Measurements from ENCODE around the gene MYO1B.

Gene MYO1B

GRCh38 chr2:191345788-191346187, 100.6 kb downstream of the MYO1B start:
- no peaks in the 10 kb centered on the region for H3K9me3 Mint-ChIP-seq
- no peaks in the 10 kb centered on the region for H3K36me3 Mint-ChIP-seq (ENCODE audit: low read depth)

GRCh38 chr2:191347154-191347553, 102.0 kb downstream of the MYO1B start:
- DNase-seq (ENCODE audit: low spot score), result no peak
- Mint-ChIP-seq H3K27ac (no peak overlapping the region), H3K4me3 (no peak overlapping the region), H3K27me3 (ENCODE audit: low read depth) (no peaks in the 10 kb centered on the region), H3K4me1 (ENCODE audit: low read depth) (no peaks in the 10 kb centered on the region), H3K36me3 (ENCODE audit: low read depth) (no peaks in the 10 kb centered on the region), H3K9me3 (no peaks in the 10 kb centered on the region)

More at GRCh38 chr2:191345788-191346187, 100.6 kb downstream of the MYO1B start:
- DNase-seq (ENCODE audit: low spot score), result no peak
- Mint-ChIP-seq H3K27ac (no peak overlapping the region), H3K4me3 (no peak overlapping the region), H3K4me1 (ENCODE audit: low read depth) (no peaks in the 10 kb centered on the region), H3K27me3 (ENCODE audit: low read depth) (no peaks in the 10 kb centered on the region)

- no peak overlapping the region for H3K4me3 Mint-ChIP-seq
- no peaks in the 10 kb centered on the region for H3K36me3 Mint-ChIP-seq (ENCODE audit: low read depth)
- no peaks in the 10 kb centered on the region for H3K4me1 Mint-ChIP-seq (ENCODE audit: low read depth)
- no peak overlapping the region for H3K27ac Mint-ChIP-seq
- H3K9me3 Mint-ChIP-seq, result no peaks in the 10 kb centered on the region
- H3K27me3 Mint-ChIP-seq (ENCODE audit: low read depth), result no peaks in the 10 kb centered on the region
- no peak for DNase-seq (ENCODE audit: low spot score)
Measured at GRCh38 chr2:191347881-191348280, 102.7 kb downstream of the MYO1B start.

- H3K4me3 Mint-ChIP-seq, result no peak overlapping the region
- H3K27me3 Mint-ChIP-seq (ENCODE audit: low read depth), result no peaks in the 10 kb centered on the region
- peaks cover 3% of the 10 kb centered on the region for H3K9me3 Mint-ChIP-seq
- DNase-seq (ENCODE audit: low spot score), result no peak
- no peaks in the 10 kb centered on the region for H3K4me1 Mint-ChIP-seq (ENCODE audit: low read depth)
- no peak overlapping the region for H3K27ac Mint-ChIP-seq
- no peaks in the 10 kb centered on the region for H3K36me3 Mint-ChIP-seq (ENCODE audit: low read depth)
Measured at GRCh38 chr2:191349990-191350389, 104.8 kb downstream of the MYO1B start.

- no peak overlapping the region for H3K4me3 Mint-ChIP-seq
- no peaks in the 10 kb centered on the region for H3K27me3 Mint-ChIP-seq (ENCODE audit: low read depth)
- no peaks in the 10 kb centered on the region for H3K36me3 Mint-ChIP-seq (ENCODE audit: low read depth)
- H3K4me1 Mint-ChIP-seq (ENCODE audit: low read depth), result no peaks in the 10 kb centered on the region
- peaks cover 5% of the 10 kb centered on the region for H3K9me3 Mint-ChIP-seq
- no peak overlapping the region for H3K27ac Mint-ChIP-seq
- no peak for DNase-seq (ENCODE audit: low spot score)
Measured at GRCh38 chr2:191350826-191351225, 105.6 kb downstream of the MYO1B start.

- H3K4me3 Mint-ChIP-seq, result no peak overlapping the region
- H3K27me3 Mint-ChIP-seq (ENCODE audit: low read depth), result no peaks in the 10 kb centered on the region
- no peak for DNase-seq (ENCODE audit: low spot score)
- H3K27ac Mint-ChIP-seq, result no peak overlapping the region
- no peaks in the 10 kb centered on the region for H3K4me1 Mint-ChIP-seq (ENCODE audit: low read depth)
- H3K9me3 Mint-ChIP-seq, result peaks cover 5% of the 10 kb centered on the region
- no peaks in the 10 kb centered on the region for H3K36me3 Mint-ChIP-seq (ENCODE audit: low read depth)
Measured at GRCh38 chr2:191351298-191351697, 106.1 kb downstream of the MYO1B start.

GRCh38 chr2:191351921-191352320, 106.7 kb downstream of the MYO1B start:
- Mint-ChIP-seq H3K27ac (no peak overlapping the region), H3K36me3 (ENCODE audit: low read depth) (no peaks in the 10 kb centered on the region)
- no peak for DNase-seq (ENCODE audit: low spot score)

GRCh38 chr2:191352536-191352935, 107.3 kb downstream of the MYO1B start:
- Mint-ChIP-seq H3K27ac (no peak overlapping the region), H3K4me1 (ENCODE audit: low read depth) (no peaks in the 10 kb centered on the region), H3K9me3 (peaks cover 5% of the 10 kb centered on the region), H3K27me3 (ENCODE audit: low read depth) (no peaks in the 10 kb centered on the region), H3K36me3 (ENCODE audit: low read depth) (no peaks in the 10 kb centered on the region), H3K4me3 (no peak overlapping the region)
- DNase-seq (ENCODE audit: low spot score), result no peak

More at GRCh38 chr2:191351921-191352320, 106.7 kb downstream of the MYO1B start:
- peaks cover 5% of the 10 kb centered on the region for H3K9me3 Mint-ChIP-seq
- H3K4me3 Mint-ChIP-seq, result no peak overlapping the region
- H3K27me3 Mint-ChIP-seq (ENCODE audit: low read depth), result no peaks in the 10 kb centered on the region
- no peaks in the 10 kb centered on the region for H3K4me1 Mint-ChIP-seq (ENCODE audit: low read depth)

GRCh38 chr2:191355170-191355758, 110.1 kb downstream of the MYO1B start:
- H3K4me1 Mint-ChIP-seq (ENCODE audit: low read depth), result no peaks in the 10 kb centered on the region
- no peak overlapping the region for H3K27ac Mint-ChIP-seq
- DNase-seq (ENCODE audit: low spot score), result no peak
- H3K27me3 Mint-ChIP-seq (ENCODE audit: low read depth), result no peaks in the 10 kb centered on the region
- H3K36me3 Mint-ChIP-seq (ENCODE audit: low read depth), result no peaks in the 10 kb centered on the region
- H3K4me3 Mint-ChIP-seq, result no peak overlapping the region
- H3K9me3 Mint-ChIP-seq, result peaks cover 5% of the 10 kb centered on the region

GRCh38 chr2:191357678-191358077, 112.5 kb downstream of the MYO1B start:
- Mint-ChIP-seq H3K36me3 (ENCODE audit: low read depth) (no peaks in the 10 kb centered on the region), H3K4me1 (ENCODE audit: low read depth) (no peaks in the 10 kb centered on the region), H3K9me3 (peaks cover 5% of the 10 kb centered on the region), H3K27me3 (ENCODE audit: low read depth) (no peaks in the 10 kb centered on the region), H3K27ac (no peak overlapping the region), H3K4me3 (no peak overlapping the region)
- no peak for DNase-seq (ENCODE audit: low spot score)

- no peak overlapping the region for H3K27ac Mint-ChIP-seq
- no peaks in the 10 kb centered on the region for H3K4me1 Mint-ChIP-seq (ENCODE audit: low read depth)
- H3K4me3 Mint-ChIP-seq, result no peak overlapping the region
- H3K36me3 Mint-ChIP-seq (ENCODE audit: low read depth), result no peaks in the 10 kb centered on the region
- H3K9me3 Mint-ChIP-seq, result peaks cover 5% of the 10 kb centered on the region
- DNase-seq (ENCODE audit: low spot score), result no peak
- no peaks in the 10 kb centered on the region for H3K27me3 Mint-ChIP-seq (ENCODE audit: low read depth)
Measured at GRCh38 chr2:191358325-191359025, 113.3 kb downstream of the MYO1B start.

- H3K4me1 Mint-ChIP-seq (ENCODE audit: low read depth), result no peaks in the 10 kb centered on the region
- H3K9me3 Mint-ChIP-seq, result peaks cover 5% of the 10 kb centered on the region
- no peak overlapping the region for H3K4me3 Mint-ChIP-seq
- H3K27me3 Mint-ChIP-seq (ENCODE audit: low read depth), result no peaks in the 10 kb centered on the region
- no peaks in the 10 kb centered on the region for H3K36me3 Mint-ChIP-seq (ENCODE audit: low read depth)
- H3K27ac Mint-ChIP-seq, result no peak overlapping the region
- DNase-seq (ENCODE audit: low spot score), result no peak
Measured at GRCh38 chr2:191359133-191359532, 113.9 kb downstream of the MYO1B start.

- H3K4me1 Mint-ChIP-seq (ENCODE audit: low read depth), result no peaks in the 10 kb centered on the region
- H3K27me3 Mint-ChIP-seq (ENCODE audit: low read depth), result no peaks in the 10 kb centered on the region
- no peak overlapping the region for H3K4me3 Mint-ChIP-seq
- no peaks in the 10 kb centered on the region for H3K9me3 Mint-ChIP-seq
- H3K36me3 Mint-ChIP-seq (ENCODE audit: low read depth), result no peaks in the 10 kb centered on the region
- no peak for DNase-seq (ENCODE audit: low spot score)
- no peak overlapping the region for H3K27ac Mint-ChIP-seq
Measured at GRCh38 chr2:191360918-191361317, 115.7 kb downstream of the MYO1B start.

GRCh38 chr2:191362841-191363240, 117.6 kb downstream of the MYO1B start:
- no peaks in the 10 kb centered on the region for H3K27me3 Mint-ChIP-seq (ENCODE audit: low read depth)
- H3K4me1 Mint-ChIP-seq (ENCODE audit: low read depth), result no peaks in the 10 kb centered on the region
- H3K27ac Mint-ChIP-seq, result no peak overlapping the region

GRCh38 chr2:191363267-191363666, 118.1 kb downstream of the MYO1B start:
- H3K4me1 Mint-ChIP-seq (ENCODE audit: low read depth), result no peaks in the 10 kb centered on the region
- no peak overlapping the region for H3K4me3 Mint-ChIP-seq
- no peaks in the 10 kb centered on the region for H3K36me3 Mint-ChIP-seq (ENCODE audit: low read depth)
- DNase-seq (ENCODE audit: low spot score), result no peak
- no peaks in the 10 kb centered on the region for H3K27me3 Mint-ChIP-seq (ENCODE audit: low read depth)
- no peak overlapping the region for H3K27ac Mint-ChIP-seq
- no peaks in the 10 kb centered on the region for H3K9me3 Mint-ChIP-seq

More at GRCh38 chr2:191362841-191363240, 117.6 kb downstream of the MYO1B start:
- DNase-seq (ENCODE audit: low spot score), result no peak
- Mint-ChIP-seq H3K9me3 (no peaks in the 10 kb centered on the region), H3K36me3 (ENCODE audit: low read depth) (no peaks in the 10 kb centered on the region), H3K4me3 (no peak overlapping the region)
